HepG2 (cell line): ENCODE measurements around the gene NR1H2. TPM values are rescaled to one million over a fixed set of nuclear protein-coding genes. Genes with fewer than 3 reads are reported as not detected.

Source experiments
- BCL6 ChIP-seq: IDR thresholded peaks from 2 replicates; pipeline ENCODE4 v1.6.1; 2016; ENCODE audit warnings: missing genetic modification reagents, missing compliant biosample characterization
- GMEB1 ChIP-seq: sonication (generic); formaldehyde crosslinking; IDR thresholded peaks from 2 replicates; pipeline ENCODE4 v1.5.1; 2020; ENCODE audit warnings: missing genetic modification reagents, mild to moderate bottlenecking, borderline replicate concordance
- HMGA1 ChIP-seq: sonication (generic); formaldehyde crosslinking; conservative IDR thresholded peaks from 2 replicates; pipeline ENCODE4 v1.4.0; 2020; ENCODE audit warnings: missing genetic modification reagents
- MBNL3 ChIP-seq: fragments of 250-450 bp; sonication (Bioruptor Pico); conservative IDR thresholded peaks from 2 replicates; pipeline ENCODE4 v1.8.0; 2022; ENCODE audit warnings: mild to moderate bottlenecking, inconsistent platforms
- MEIS2 ChIP-seq: sonication (generic); formaldehyde crosslinking; IDR thresholded peaks from 2 replicates; pipeline ENCODE4 v1.9.0; 2021; ENCODE audit warnings: mild to moderate bottlenecking, missing genetic modification reagents
- MXI1 ChIP-seq: IDR thresholded peaks from 3 replicates; pipeline ENCODE4 v1.6.1; 2012; ENCODE audit warnings: low read depth, low read length, inconsistent platforms, borderline replicate concordance
- NFYB ChIP-seq: sonication (generic); formaldehyde crosslinking; IDR thresholded peaks from 2 replicates; pipeline ENCODE4 v1.4.0; 2020; ENCODE audit warnings: missing genetic modification reagents
- NRL ChIP-seq: sonication (generic); formaldehyde crosslinking; IDR thresholded peaks from 2 replicates; pipeline ENCODE4 v1.5.0; 2020; ENCODE audit warnings: missing genetic modification reagents, mild to moderate bottlenecking, moderate library complexity, borderline replicate concordance
- PHF8 ChIP-seq: sonication (generic); formaldehyde crosslinking; IDR thresholded peaks from 2 replicates; pipeline ENCODE4 v1.5.0; 2020; ENCODE audit warnings: missing genetic modification reagents
- RAD21 ChIP-seq: fragments of 450-650 bp; formaldehyde crosslinking; IDR thresholded peaks from 2 replicates; pipeline ENCODE4 v1.5.0; 2020; ENCODE audit warnings: mild to moderate bottlenecking
- RARG ChIP-seq: sonication (generic); formaldehyde crosslinking; IDR thresholded peaks from 2 replicates; pipeline ENCODE4 v1.4.0; 2020; ENCODE audit warnings: low read depth, mild to moderate bottlenecking, missing genetic modification reagents
- SMAD1 ChIP-seq: sonication (generic); formaldehyde crosslinking; IDR thresholded peaks from 2 replicates; pipeline ENCODE4 v1.4.0; 2020; ENCODE audit warnings: missing genetic modification reagents, low read depth, mild to moderate bottlenecking, borderline replicate concordance
- TARDBP ChIP-seq: sonication (generic); formaldehyde crosslinking; IDR thresholded peaks from 2 replicates; pipeline ENCODE4 v1.8.0; 2022; ENCODE audit warnings: mild to moderate bottlenecking, missing genetic modification reagents
- U2AF1 ChIP-seq: fragments of 200-400 bp; formaldehyde crosslinking; optimal IDR thresholded peaks from 2 replicates; pipeline ENCODE3; 2017; ENCODE audit warnings: mild to moderate bottlenecking, low read depth, low read length
- YEATS2 ChIP-seq: sonication (generic); formaldehyde crosslinking; IDR thresholded peaks from 2 replicates; pipeline ENCODE4 v1.4.0; 2020; ENCODE audit warnings: missing genetic modification reagents, borderline replicate concordance
- ZBTB37 ChIP-seq: sonication (generic); formaldehyde crosslinking; IDR thresholded peaks from 2 replicates; pipeline ENCODE4 v1.4.0; 2020; ENCODE audit warnings: mild to moderate bottlenecking, missing genetic modification reagents
- ZBTB4 ChIP-seq: sonication (generic); formaldehyde crosslinking; IDR thresholded peaks from 2 replicates; pipeline ENCODE4 v1.4.0; 2020; ENCODE audit warnings: missing genetic modification reagents, mild to moderate bottlenecking, borderline replicate concordance
- ZNF138 ChIP-seq: sonication (generic); formaldehyde crosslinking; IDR thresholded peaks from 2 replicates; pipeline ENCODE4 v1.5.0; 2020; ENCODE audit warnings: mild to moderate bottlenecking, low read depth, missing genetic modification reagents
- ZNF557 ChIP-seq: sonication (generic); formaldehyde crosslinking; IDR thresholded peaks from 2 replicates; pipeline ENCODE4 v1.4.0; 2020; ENCODE audit warnings: missing genetic modification reagents
- ZNF607 ChIP-seq: sonication (generic); formaldehyde crosslinking; IDR thresholded peaks from 2 replicates; pipeline ENCODE4 v1.5.1; 2020; ENCODE audit warnings: missing genetic modification reagents, mild to moderate bottlenecking, borderline replicate concordance
- ZNF891 ChIP-seq: sonication (generic); formaldehyde crosslinking; IDR thresholded peaks from 2 replicates; pipeline ENCODE4 v1.5.0; 2020; ENCODE audit warnings: mild to moderate bottlenecking, missing genetic modification reagents
- polyA plus RNA-seq, 8 experiments: library from polyadenylated mRNA; depleted of rRNA in 3 of 8; stranded (reverse) in 7 of 8; unstranded in 1 of 8; fragments of >200 nt; fragmentation: Illumina TruSeq in 4 of 8; extraction: Trizol in 4 of 8; gene quantifications; 2 replicates each; pipeline versions ENCODE4 v1.2.1 to v1.2.3, GENCODE V29; 2011 to 2016; ENCODE audit warnings: low read depth in 4 of 8, missing spikeins in 1 of 8, mixed read lengths in 1 of 8; ENCODE audit not compliant: insufficient read depth in 1 of 8
- total RNA-seq, 5 experiments: library from RNA; depleted of rRNA; stranded (reverse); fragments of >200 nt; fragmentation: Illumina TruSeq; extraction: Trizol; gene quantifications; 2 replicates each; pipeline ENCODE4 v1.2.3, GENCODE V29; 2016; ENCODE audit warnings: low read depth in 1 of 5

The NR1H2 gene
- total and polyA plus RNA-seq, 2 of the 13 experiments (the other 11 are each of a cell fraction or from before 2014, with no cell fraction given), result 10.3 to 13.5 TPM

GRCh38 chr19:50431343-50432220 is 55.3 kb downstream of the NR1H2 start (continued):
- TF ChIP-seq NFYB (CRISPR knock-in tag), result peak; percentile 83
- no peak for TF ChIP-seq RARG
- no peak for TF ChIP-seq HMGA1 (CRISPR knock-in tag)
- TF ChIP-seq RAD21 (CRISPR knock-in tag), result no peak
- 0 out of 2 replicates have a peak, but pooled peaks have one; percentile 28 for TF ChIP-seq ZNF891 (CRISPR knock-in tag)
- no peak for TF ChIP-seq ZNF557 (CRISPR knock-in tag)
- no peak for TF ChIP-seq SMAD1
- no peak for TF ChIP-seq NRL (CRISPR knock-in tag)
- peak; percentile 58 for TF ChIP-seq PHF8
- TF ChIP-seq GMEB1 (CRISPR knock-in tag), result no peak
- TF ChIP-seq MBNL3, result no peak
- no peak for TF ChIP-seq BCL6
- TF ChIP-seq U2AF1, result no peak
- TF ChIP-seq ZNF138 (CRISPR knock-in tag), result no peak
- no peak for TF ChIP-seq TARDBP (CRISPR knock-in tag)
- TF ChIP-seq YEATS2 (CRISPR knock-in tag), result 0 out of 2 replicates have a peak, but pooled peaks have one; percentile 49
- TF ChIP-seq ZNF607 (CRISPR knock-in tag), result 0 out of 2 replicates have a peak, but pooled peaks have one; percentile 65
- no peak for TF ChIP-seq ZBTB37
- no peak for TF ChIP-seq MXI1
- no peak for TF ChIP-seq MEIS2 (CRISPR knock-in tag)
- no peak for TF ChIP-seq ZBTB4 (CRISPR knock-in tag)
